Motor neuron (in vitro differentiated cells): ENCODE data around the gene ENPP5. TPM values are rescaled to one million over a fixed set of nuclear protein-coding genes. Genes with fewer than 3 reads are reported as not detected.
"Not testable (repeated sequence)": the region's sequence is repeated elsewhere in the genome, so short reads cannot be mapped to it uniquely, and the experiment has no call there.

Experiments used
- ATAC-seq, 8 experiments: fragments of 200-7000 bp; cut with Tn5 transposase; replicated peaks in 6 of 8; 2 replicates each; pipeline ENCODE4 v1.8.0; 2021; ENCODE audit warnings: mild to moderate bottlenecking in 8 of 8, moderate library complexity in 8 of 8
- H3K27ac ChIP-seq, 2 donors: fragments of 250-450 bp; sonication (Bioruptor Pico); 2 replicates each; pipeline ENCODE4 v1.9.0; 2021; ENCODE audit warnings: antibody characterized with exemption in 2 of 2, mild to moderate bottlenecking in 2 of 2, moderate library complexity in 1 of 2
- H3K4me1 ChIP-seq, 2 donors: fragments of 250-450 bp; sonication (Bioruptor Pico); replicated peaks in 1 of 2; 2 replicates each; pipeline ENCODE4 v1.6.1; 2021; ENCODE audit warnings: antibody characterized with exemption in 2 of 2, mild to moderate bottlenecking in 2 of 2, moderate library complexity in 1 of 2
- H3K4me3 ChIP-seq, 5 donors: fragments of 250-450 bp; sonication (Bioruptor Pico); 2 replicates each; pipeline ENCODE4 v1.9.0; 2021; ENCODE audit warnings: antibody characterized with exemption in 5 of 5, mild to moderate bottlenecking in 5 of 5, moderate library complexity in 4 of 5
- WGBS, 10 experiments: fragments of 450-650 bp; shearing (Covaris generic); methylation state at CpG; one replicate each; pipeline ENCODE4 v1.0.0; 2022; 5-methylcytosine and 5-hydroxymethylcytosine counted together
- in situ Hi-C, 9 experiments: fragments of 400-800 bp; cut with MboI; loops; one replicate each; pipeline ENCODE4 v1.15.0; 2021; ENCODE audit warnings: low sequenced_read_pairs in 9 of 9, low pct_unique_long_range_greater_than_20kb in 2 of 9; ENCODE audit not compliant: unreplicated experiment in 9 of 9
- total RNA-seq, 8 experiments: library from RNA; unstranded; fragments of 300-600 nt; gene quantifications; 2 replicates each; pipeline versions ENCODE4 v1.2.3 to v1.2.4, GENCODE V29; 2022

ENPP5 gene
- total RNA-seq, 8 experiments from 2014 or later, result 0.17 to 5.1 (median 2.3) TPM; not detected in 2

DNA sequence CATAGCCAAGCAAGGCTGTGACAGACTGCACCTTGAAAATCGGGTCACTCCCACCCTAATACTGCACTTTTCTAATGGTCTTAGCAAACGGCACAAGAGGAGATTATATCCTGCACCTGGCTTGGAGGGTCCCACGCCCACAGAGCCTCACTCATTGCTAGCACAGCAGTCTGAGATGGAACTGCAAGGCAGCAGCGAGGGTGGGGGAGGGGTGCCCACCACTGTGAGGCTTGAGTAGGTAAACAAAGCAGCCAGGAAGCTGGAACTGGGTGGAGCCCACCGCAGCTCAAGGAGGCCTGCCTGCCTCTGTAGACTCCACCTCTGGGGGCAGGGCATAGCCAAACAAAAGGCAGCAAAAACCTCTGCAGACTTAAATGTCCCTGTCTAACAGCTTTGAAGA is 51.1 kb downstream of the ENPP5 start:
- H3K4me3 ChIP-seq, H3K4me1 ChIP-seq, ATAC-seq, in situ Hi-C loops, H3K27ac ChIP-seq: not testable (repeated sequence)
- 0 to 57% (median 40%) methylated on average over 1 to 3 of the region's 5 CpGs; no CpG with 5 or more reads in 5 of the 10 experiments for WGBS, 10 experiments

DNA sequence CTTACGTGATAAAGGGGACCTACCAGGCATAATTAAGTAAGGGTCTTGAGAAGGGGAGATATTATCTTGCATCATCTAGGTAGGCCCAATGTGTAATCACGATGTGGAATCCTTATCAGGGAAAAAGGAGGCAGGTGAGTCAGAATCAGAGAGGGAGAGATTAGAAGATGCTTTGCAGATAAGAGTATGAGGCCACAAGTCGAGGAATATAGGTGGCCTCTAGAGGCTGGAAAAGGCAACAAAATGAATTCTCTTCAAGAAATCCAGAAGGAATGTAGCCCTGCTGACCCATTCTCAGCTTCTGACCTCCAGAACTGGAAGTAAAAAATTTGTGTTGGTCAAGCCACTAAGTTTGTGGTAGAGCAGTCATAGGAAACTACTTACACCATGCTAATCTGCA is 51.9 kb downstream of the ENPP5 start:
- no peak for ATAC-seq
- Histone ChIP-seq H3K4me3 (no peak overlapping the region), H3K4me1 (no peaks in the 10 kb centered on the region), H3K27ac (no peak overlapping the region)
- in situ Hi-C loops, result no loop called here
- 48 to 100% (median 87%) methylated on average over 1 to 3 of the region's 3 CpGs for WGBS, 10 experiments

GRCh38 chr6:46118157-46118556 is 52.6 kb downstream of the ENPP5 start:
- Histone ChIP-seq H3K27ac (no peak overlapping the region), H3K4me1 (no peaks in the 10 kb centered on the region), H3K4me3 (no peak overlapping the region)
- WGBS, 10 experiments, result 0 to 100% (median 95%) methylated on average over 1 of the region's 1 CpG; no CpG with 5 or more reads in 4 of the 10 experiments
- ATAC-seq, result peak in 5 of 8 experiments; percentile 19 to 74 (median 59)
- in situ Hi-C loops, result no loop called here

GRCh38 chr6:46116289-46116688 is 54.5 kb downstream of the ENPP5 start:
- 0 to 93% (median 79%) methylated on average over 1 to 2 of the region's 2 CpGs; no CpG with 5 or more reads in 2 of the 10 experiments for WGBS, 10 experiments
- H3K4me1 ChIP-seq, result no peaks in the 10 kb centered on the region
- H3K4me3 ChIP-seq, result no peak overlapping the region
- in situ Hi-C loops, result no loop called here
- ATAC-seq, result no peak
- H3K27ac ChIP-seq, result no peak overlapping the region

DNA sequence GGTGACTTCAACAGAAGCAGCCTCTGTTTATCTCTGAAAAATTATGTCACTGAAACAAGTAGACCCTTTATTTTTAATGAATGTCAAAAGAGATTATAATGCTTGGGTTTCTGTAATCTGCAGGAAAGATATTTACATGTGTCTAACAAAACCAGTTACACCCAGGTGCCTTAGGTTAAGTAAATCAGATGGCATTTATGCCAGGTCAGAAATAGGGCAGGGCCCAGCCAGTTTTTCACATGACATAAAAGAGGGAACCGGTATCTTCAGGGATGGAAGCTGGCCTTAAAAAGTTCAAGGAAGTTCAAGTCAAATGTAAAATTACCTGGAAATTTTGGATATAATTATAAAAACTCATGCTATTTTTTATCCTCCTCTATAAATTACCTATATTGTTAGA is 55.1 kb downstream of the ENPP5 start:
- no peak for ATAC-seq
- WGBS, 10 experiments, result 20 to 100% (median 100%) methylated on average over 1 of the region's 1 CpG; no CpG with 5 or more reads in 3 of the 10 experiments
- Histone ChIP-seq H3K4me1 (no peaks in the 10 kb centered on the region), H3K27ac (no peak overlapping the region), H3K4me3 (no peak overlapping the region)
- in situ Hi-C loops, result no loop called here

GRCh38 chr6:46113370-46113769 is 57.4 kb downstream of the ENPP5 start:
- Histone ChIP-seq H3K4me3 (no peak overlapping the region), H3K27ac (no peak overlapping the region), H3K4me1 (no peaks in the 10 kb centered on the region)
- in situ Hi-C loops, result no loop called here
- no peak for ATAC-seq
- 13 to 100% (median 90%) methylated on average over 1 of the region's 1 CpG; no CpG with 5 or more reads in 5 of the 10 experiments for WGBS, 10 experiments

Other genes starting within 250 kb of the ENPP5 start
- 1 to 10 TPM in 2 of 8 experiments, under 1 TPM in 5, not detected in 1; 0.05 to 1.7 (median 0.38) TPM for gene CLIC5, start 155.1 kb downstream of the ENPP5 start, total RNA-seq
- gene ENPP4, start 41.0 kb downstream of the ENPP5 start, total RNA-seq, result 10 to 100 TPM in 3 of 8 experiments, 1 to 10 TPM in 3, under 1 TPM in 2; 0.42 to 21.1 (median 6.8) TPM